22Rv1 (cell line): ENCODE results near the gene HBP1.

Experiments used
- H3K27ac ChIP-seq: fragments of 450-650 bp; 2 replicates; pipeline ENCODE4 v1.5.1; 2017
- CTCF ChIP-seq: fragments of 450-650 bp; IDR thresholded peaks from 2 replicates; pipeline ENCODE4 v1.5.1; 2017; ENCODE audit warnings: mild to moderate bottlenecking
- ZFX ChIP-seq: fragments of 450-650 bp; IDR thresholded peaks from 2 replicates; pipeline ENCODE4 v1.6.1; 2017; ENCODE audit warnings: antibody characterized with exemption, borderline replicate concordance

HBP1 gene

DNA sequence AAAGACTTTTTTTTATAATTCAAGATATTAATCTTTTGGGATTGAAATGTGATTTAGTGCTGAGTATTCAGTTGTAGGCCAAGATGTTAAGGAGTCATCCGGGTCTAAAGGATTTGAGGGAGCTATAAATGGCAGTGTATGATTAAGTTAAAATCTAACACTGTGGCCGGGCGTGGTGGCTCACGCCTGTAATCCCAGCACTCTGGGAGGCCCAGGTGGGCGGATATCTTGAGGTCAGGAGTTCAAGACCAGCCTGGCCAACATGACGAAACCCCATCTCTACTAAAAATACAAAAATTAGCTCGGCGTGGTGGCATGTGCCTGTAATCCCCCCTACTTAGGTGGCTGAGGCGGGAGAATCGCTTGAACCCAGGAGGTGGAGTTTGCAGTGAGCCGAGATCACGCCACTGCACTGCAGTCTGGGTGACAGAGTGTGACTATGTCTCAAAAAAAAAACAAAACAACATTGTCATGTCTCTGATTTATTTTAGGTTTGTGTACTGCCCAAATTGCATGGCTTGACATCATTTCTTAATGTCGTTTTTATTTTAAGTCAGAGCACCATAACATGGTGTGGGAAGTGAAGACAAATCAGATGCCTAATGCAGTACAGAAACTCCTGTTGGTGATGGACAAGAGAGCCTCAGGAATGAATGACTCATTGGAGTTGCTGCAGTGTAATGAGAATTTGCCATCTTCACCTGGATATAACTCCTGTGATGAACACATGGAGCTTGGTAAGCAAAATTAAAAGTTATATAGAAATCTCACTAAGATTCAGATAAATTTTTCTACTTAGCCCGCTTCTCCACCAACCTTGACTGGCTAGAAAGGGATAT is 10.7 kb downstream of the HBP1 start:
- TF ChIP-seq CTCF (no peak), ZFX (no peak)
- H3K27ac ChIP-seq: 0 out of 2 replicates have a peak overlapping the region, but pooled peaks have one; percentile 1

DNA sequence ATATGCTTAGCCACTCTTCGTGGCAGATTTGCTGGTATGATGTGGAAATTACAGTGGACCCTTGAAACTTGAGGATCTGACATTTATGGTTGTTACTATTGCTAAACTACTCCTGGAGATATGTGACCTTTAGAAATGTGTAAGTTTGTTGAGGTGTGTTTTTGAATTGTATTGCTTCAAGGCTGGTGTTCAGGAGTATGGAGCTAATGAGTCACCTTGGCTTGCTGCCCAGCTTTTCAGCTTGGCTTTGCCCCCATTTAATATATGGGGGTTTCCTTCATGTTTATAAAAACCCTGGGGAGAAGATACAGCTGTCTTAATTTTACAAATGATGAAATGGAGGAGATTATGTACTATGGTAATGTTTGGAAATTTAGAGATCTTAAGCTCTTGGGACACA is 11.6 kb downstream of the HBP1 start:
- H3K27ac ChIP-seq: peak overlapping the region; percentile 1; the same call in 1 of the 2 replicates
- TF ChIP-seq ZFX: no peak
- no peak for TF ChIP-seq CTCF

DNA sequence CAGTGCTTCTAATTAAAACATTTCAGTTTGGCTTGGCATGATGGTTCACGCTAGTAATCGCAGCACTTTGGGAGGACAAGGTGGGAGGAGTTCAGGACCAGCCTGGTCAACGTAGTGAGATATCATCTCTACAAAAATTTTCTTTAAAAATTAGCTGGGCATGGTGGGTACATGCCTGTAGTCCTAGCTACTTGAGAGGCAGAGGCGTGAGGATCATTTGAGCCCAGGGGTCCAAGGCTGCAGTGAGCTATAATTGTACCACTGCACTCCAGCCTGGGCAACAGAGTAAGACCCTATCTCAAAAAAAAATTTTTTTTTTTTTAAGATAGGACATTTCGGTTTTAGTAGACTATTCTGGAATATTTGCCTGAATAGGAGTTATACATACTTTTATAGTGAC is 12.4 kb downstream of the HBP1 start:
- TF ChIP-seq CTCF: no peak
- H3K27ac ChIP-seq: peak overlapping the region; percentile 1; the same call in 1 of the 2 replicates

- no peak overlapping the region for H3K27ac ChIP-seq
- no peak for TF ChIP-seq CTCF
- no peak for TF ChIP-seq ZFX
Observed at GRCh38 chr7:107185716-107186115, 16.9 kb downstream of the HBP1 start.

DNA sequence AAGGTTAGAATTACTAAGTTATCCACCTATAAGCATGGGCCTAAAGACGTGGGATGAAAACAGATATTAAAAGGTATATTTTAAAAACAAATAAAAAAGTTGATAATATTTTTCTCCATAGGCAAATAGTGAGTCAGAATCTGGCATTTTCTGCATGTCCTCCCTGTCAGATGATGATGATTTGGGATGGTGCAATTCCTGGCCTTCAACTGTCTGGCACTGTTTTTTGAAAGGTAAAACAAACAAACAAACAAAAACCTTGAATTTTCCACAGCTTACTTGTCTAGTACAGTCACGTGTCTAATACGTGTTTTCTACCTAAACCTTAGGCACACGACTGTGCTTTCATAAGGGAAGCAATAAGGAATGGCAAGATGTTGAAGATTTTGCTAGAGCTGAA is 17.4 kb downstream of the HBP1 start:
- H3K27ac ChIP-seq: no peak overlapping the region
- TF ChIP-seq CTCF (no peak), ZFX (no peak)

DNA sequence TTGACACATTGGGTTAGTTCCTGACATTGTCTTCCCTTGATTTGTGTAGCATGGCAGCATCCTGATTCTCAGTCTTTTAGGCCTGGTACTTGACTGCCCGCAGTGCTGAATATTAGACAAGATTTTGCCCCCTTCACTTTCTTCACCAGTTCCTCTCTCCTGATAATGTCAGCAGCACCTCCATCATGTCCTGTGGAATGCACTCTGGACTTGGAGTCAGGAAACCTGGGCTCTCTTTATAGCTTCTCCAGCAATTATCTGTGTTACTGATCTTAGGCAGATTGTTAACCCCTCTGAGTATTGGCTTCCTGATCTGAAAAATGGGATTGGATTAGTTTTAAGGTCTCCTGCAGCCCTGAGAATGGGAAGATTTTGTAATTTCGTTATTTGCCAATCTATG is 19.0 kb downstream of the HBP1 start:
- TF ChIP-seq ZFX (no peak), CTCF (no peak)
- H3K27ac ChIP-seq: no peak overlapping the region

DNA sequence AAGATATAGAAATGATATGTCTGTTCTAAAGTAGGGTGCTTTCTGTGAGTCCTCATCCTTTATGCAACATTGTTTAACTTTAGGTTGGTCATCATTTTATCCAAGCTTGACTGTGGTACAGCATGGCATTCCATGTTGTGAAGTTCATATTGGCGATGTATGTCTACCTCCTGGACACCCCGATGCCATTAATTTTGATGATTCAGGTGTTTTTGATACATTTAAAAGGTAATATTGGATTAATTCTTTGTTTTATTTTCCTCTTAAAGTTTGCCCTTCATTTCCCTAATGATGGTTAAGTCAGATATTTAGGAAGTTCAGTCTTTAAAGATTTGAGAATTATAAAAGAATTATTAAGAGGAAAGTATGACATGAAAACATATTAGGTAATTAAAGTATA is 21.3 kb downstream of the HBP1 start:
- no peak overlapping the region for H3K27ac ChIP-seq
- no peak for TF ChIP-seq ZFX
- no peak for TF ChIP-seq CTCF
